ENCODE results near the gene DTX4. TPM values are rescaled to one million over a fixed set of nuclear protein-coding genes. Genes with fewer than 3 reads are reported as not detected.
A peak's percentile ranks its signal among the peaks of the same experiment; 100 is the strongest.

DTX4 gene
- polyA plus RNA-seq, 1 donor from 2014 or later = 31.4 TPM

DNA sequence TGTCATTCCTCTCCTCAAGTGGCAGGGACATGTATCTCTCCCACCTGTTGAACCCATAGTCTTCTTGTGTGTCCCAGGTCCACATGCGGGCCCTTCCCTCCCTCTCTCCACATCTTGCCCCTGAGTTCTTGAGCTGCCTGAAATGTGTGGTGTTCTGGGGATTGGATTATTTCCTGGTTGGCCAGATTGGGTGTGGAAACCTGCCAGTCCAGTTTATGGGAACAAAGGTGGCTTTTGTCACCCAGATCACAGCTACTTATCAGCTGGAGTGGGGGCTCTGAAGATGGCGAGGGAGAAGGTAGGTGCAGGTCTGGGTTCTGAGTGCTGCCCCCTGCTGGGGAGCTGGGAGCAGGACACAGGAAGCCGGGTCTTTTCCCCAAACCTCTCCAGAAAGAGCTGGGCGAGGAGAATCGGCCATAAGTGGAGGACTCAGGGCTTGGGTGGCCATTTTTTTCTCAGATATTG, 14.2 kb downstream of the DTX4 start:
- H3F3A ChIP-seq (ENCODE audit: insufficient read depth, low read length, poor library complexity, severe bottlenecking) = no peaks in the 10 kb centered on the region
- H2AFZ ChIP-seq (ENCODE audit: low read depth, low read length) = no peak overlapping the region
- no peaks in the 10 kb centered on the region for H3K9me3 ChIP-seq (ENCODE audit: low read length)
- H3K27me3 ChIP-seq (ENCODE audit: insufficient read depth, low read depth, low read length) = no peaks in the 10 kb centered on the region
- H3K27ac ChIP-seq (ENCODE audit: low read length) = no peak overlapping the region
- H3K4me2 ChIP-seq (ENCODE audit: low read length) = no peak overlapping the region
- H3K36me3 ChIP-seq (ENCODE audit: insufficient read depth, low read length) = peaks cover 18% of the 10 kb centered on the region
- peaks cover 26% of the 10 kb centered on the region for H3K79me2 ChIP-seq (replicated peaks; ENCODE audit: insufficient read depth, low read length)
- no peak overlapping the region for H3K4me3 ChIP-seq (ENCODE audit: low read length)
- no peak overlapping the region for H3K9ac ChIP-seq (ENCODE audit: low read length)
- TF ChIP-seq, protein P1, sequence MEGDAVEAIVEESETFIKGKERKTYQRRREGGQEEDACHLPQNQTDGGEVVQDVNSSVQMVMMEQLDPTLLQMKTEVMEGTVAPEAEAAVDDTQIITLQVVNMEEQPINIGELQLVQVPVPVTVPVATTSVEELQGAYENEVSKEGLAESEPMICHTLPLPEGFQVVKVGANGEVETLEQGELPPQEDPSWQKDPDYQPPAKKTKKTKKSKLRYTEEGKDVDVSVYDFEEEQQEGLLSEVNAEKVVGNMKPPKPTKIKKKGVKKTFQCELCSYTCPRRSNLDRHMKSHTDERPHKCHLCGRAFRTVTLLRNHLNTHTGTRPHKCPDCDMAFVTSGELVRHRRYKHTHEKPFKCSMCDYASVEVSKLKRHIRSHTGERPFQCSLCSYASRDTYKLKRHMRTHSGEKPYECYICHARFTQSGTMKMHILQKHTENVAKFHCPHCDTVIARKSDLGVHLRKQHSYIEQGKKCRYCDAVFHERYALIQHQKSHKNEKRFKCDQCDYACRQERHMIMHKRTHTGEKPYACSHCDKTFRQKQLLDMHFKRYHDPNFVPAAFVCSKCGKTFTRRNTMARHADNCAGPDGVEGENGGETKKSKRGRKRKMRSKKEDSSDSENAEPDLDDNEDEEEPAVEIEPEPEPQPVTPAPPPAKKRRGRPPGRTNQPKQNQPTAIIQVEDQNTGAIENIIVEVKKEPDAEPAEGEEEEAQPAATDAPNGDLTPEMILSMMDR (IDR thresholded peaks at IDR 0.05; ENCODE audit: poor library complexity, severe bottlenecking) = peak; percentile 37
- TF ChIP-seq TAF1 (IDR thresholded peaks at IDR 0.05; ENCODE audit: low read depth) = no peak
- no peaks in the 10 kb centered on the region for H4K20me1 ChIP-seq (ENCODE audit: insufficient read depth)
- H3K9me2 ChIP-seq (ENCODE audit: insufficient read depth, low read length) = no peaks in the 10 kb centered on the region

GRCh38 chr11:59187035-59187434, 15.1 kb downstream of the DTX4 start:
- Histone ChIP-seq H3K79me2 (replicated peaks; ENCODE audit: insufficient read depth, low read length) (peaks cover 26% of the 10 kb centered on the region), H3F3A (ENCODE audit: insufficient read depth, low read length, poor library complexity, severe bottlenecking) (no peaks in the 10 kb centered on the region), H3K4me2 (ENCODE audit: low read length) (no peak overlapping the region), H4K20me1 (ENCODE audit: insufficient read depth) (no peaks in the 10 kb centered on the region), H3K9ac (ENCODE audit: low read length) (no peak overlapping the region), H3K9me3 (ENCODE audit: low read length) (no peaks in the 10 kb centered on the region), H3K4me3 (ENCODE audit: low read length) (no peak overlapping the region), H3K27me3 (ENCODE audit: insufficient read depth, low read depth, low read length) (no peaks in the 10 kb centered on the region), H3K36me3 (ENCODE audit: insufficient read depth, low read length) (peaks cover 16% of the 10 kb centered on the region), H2AFZ (ENCODE audit: low read depth, low read length) (no peak overlapping the region), H3K27ac (ENCODE audit: low read length) (no peak overlapping the region), H3K9me2 (ENCODE audit: insufficient read depth, low read length) (no peaks in the 10 kb centered on the region)
- TF ChIP-seq POLR2AphosphoS5 (IDR thresholded peaks at IDR 0.05) = no peak
- TF ChIP-seq, protein P1 (IDR thresholded peaks at IDR 0.05; ENCODE audit: poor library complexity, severe bottlenecking) = no peak
- no peak for TF ChIP-seq EP300 (conservative IDR thresholded peaks at IDR 0.05; ENCODE audit: poor library complexity, severe bottlenecking)
- TF ChIP-seq REST (IDR thresholded peaks at IDR 0.05; ENCODE audit: borderline replicate concordance) = no peak
- no peak for TF ChIP-seq RAD21 (conservative IDR thresholded peaks at IDR 0.05)
- no peak for TF ChIP-seq MXI1 (conservative IDR thresholded peaks at IDR 0.05; ENCODE audit: poor library complexity, severe bottlenecking)
- TF ChIP-seq SMC3 (conservative IDR thresholded peaks at IDR 0.05; ENCODE audit: poor library complexity) = no peak
- no peak for TF ChIP-seq TAF1 (IDR thresholded peaks at IDR 0.05; ENCODE audit: low read depth)
- no peak for TF ChIP-seq EZH2 (IDR thresholded peaks at IDR 0.05; ENCODE audit: borderline replicate concordance, insufficient read depth, low read length, poor library complexity, severe bottlenecking)
